Measurements from ENCODE around the gene FBXW7. TPM values are rescaled to one million over a fixed set of nuclear protein-coding genes. Genes with fewer than 3 reads are reported as not detected.

Gene FBXW7
- total RNA-seq, 1 experiment from 2014 or later, result 27.1 TPM

- no peak for DNase-seq
- peaks cover 4% of the 10 kb centered on the region for H3K79me1 ChIP-seq (ENCODE audit: insufficient read depth, low read depth, low read length, poor library complexity, severe bottlenecking)
- Mint-ChIP-seq H3K4me3 (no peak overlapping the region), H3K4me1 (peaks cover 0 to 10% of the 10 kb centered on the region in 2 experiments; a peak in 2 of 4 replicates), H3K36me3 (ENCODE audit: insufficient read depth in 1 of 3, low read depth in 3 of 3) (no peaks in the 10 kb centered on the region), H3K27ac (no peak overlapping the region; a peak in 1 of 7 replicates), H3K9me3 (no peaks in the 10 kb centered on the region), H3K27me3 (ENCODE audit: low read depth) (no peaks in the 10 kb centered on the region)
- no peak overlapping the region for H2AK5ac ChIP-seq (ENCODE audit: insufficient read length, low read length)
- H4K5ac ChIP-seq (ENCODE audit: insufficient read length, low read depth, low read length), result no peak overlapping the region
- H3K4me1 ChIP-seq (ENCODE audit: insufficient read depth, low read length), result no peaks in the 10 kb centered on the region
- H3K56ac ChIP-seq (ENCODE audit: insufficient read length, low read depth, low read length), result no peak overlapping the region
- H3K27ac ChIP-seq (ENCODE audit: insufficient read length, low read depth, low read length), result no peak overlapping the region
- no peak overlapping the region for H3K23ac ChIP-seq (ENCODE audit: insufficient read length, low read depth, low read length)
- 0 out of 2 replicates have a peak, but pooled peaks cover 5% of the 10 kb centered on the region for H3K79me2 ChIP-seq (ENCODE audit: insufficient read depth, low read length)
- no peak overlapping the region for H3K4ac ChIP-seq (ENCODE audit: low read depth, low read length)
- no peaks in the 10 kb centered on the region for H3K27me3 ChIP-seq (ENCODE audit: insufficient read depth, low read length)
- no peak overlapping the region for H2BK12ac ChIP-seq (ENCODE audit: insufficient read length, low read depth, low read length)
- no peak overlapping the region for H4K91ac ChIP-seq (ENCODE audit: insufficient read length, low read depth, low read length)
- no peak overlapping the region for H3K18ac ChIP-seq (ENCODE audit: insufficient read length, low read depth, low read length)
- H2BK5ac ChIP-seq (ENCODE audit: insufficient read length, low read length), result no peak overlapping the region
- no peak overlapping the region for H3K4me2 ChIP-seq (ENCODE audit: insufficient read depth, insufficient read length, low read length)
- no peak overlapping the region for H3T11ph ChIP-seq (ENCODE audit: low read length)
- WGBS (ENCODE audit: extremely low coverage, insufficient read length, low lambda C conversion rate), result no CpG with 5 or more reads among the region's 2 CpGs
- no peak for TF ChIP-seq CTCF (conservative IDR thresholded peaks at IDR 0.05)
- no peaks in the 10 kb centered on the region for H4K20me1 ChIP-seq (ENCODE audit: control insufficient read depth, insufficient read depth, insufficient read length)
- H2BK120ac ChIP-seq (ENCODE audit: low read depth, low read length, poor library complexity, severe bottlenecking), result no peak overlapping the region
- H2BK15ac ChIP-seq (ENCODE audit: low read depth, low read length), result no peak overlapping the region
- no peak overlapping the region for H2AFZ ChIP-seq (ENCODE audit: low read length)
- H4K8ac ChIP-seq (replicated peaks; ENCODE audit: insufficient read length, low read depth, low read length), result no peak overlapping the region
- no peak overlapping the region for H3K14ac ChIP-seq (ENCODE audit: insufficient read depth, low read length)
- no peaks in the 10 kb centered on the region for H3K23me2 ChIP-seq (ENCODE audit: insufficient read length, low read depth, low read length, poor library complexity, severe bottlenecking)
- no peak overlapping the region for H2BK20ac ChIP-seq (ENCODE audit: low read depth, low read length, poor library complexity, severe bottlenecking)
- no peaks in the 10 kb centered on the region for H3K9me3 ChIP-seq (ENCODE audit: control insufficient read depth, low read depth, low read length)
- no peak overlapping the region for H3K9ac ChIP-seq (ENCODE audit: extremely low read depth, insufficient read length, low read length)
These were observed 72.3 kb downstream of the FBXW7 start for GRCh38 chr4:152463562-152463961.
